Measurements from ENCODE around the gene ZNF333. TPM values are rescaled to one million over a fixed set of nuclear protein-coding genes. Genes with fewer than 3 reads are reported as not detected.

The ZNF333 gene
- total RNA-seq, 1 experiment from 2014 or later, result 19.2 TPM

DNA sequence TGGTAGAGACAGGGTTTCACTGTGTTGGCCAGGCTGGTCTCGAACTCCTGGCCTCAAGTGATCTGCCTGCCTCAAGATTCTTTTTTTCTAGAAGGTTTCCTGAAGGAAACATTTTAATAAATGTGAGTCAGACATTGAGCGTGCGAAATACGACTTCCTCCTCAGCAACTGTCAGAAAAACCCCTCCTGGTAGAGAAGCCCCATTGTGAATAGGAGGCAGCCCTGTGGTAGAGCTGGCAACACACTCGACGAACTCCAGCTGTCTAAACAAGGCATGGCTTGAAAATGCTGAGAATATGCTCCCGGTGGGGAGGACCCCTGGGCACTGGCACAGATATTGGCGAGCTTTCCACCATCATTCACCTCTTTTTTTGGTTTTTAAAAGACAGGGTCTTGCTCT lies 9.8 kb downstream of the ZNF333 start:
- Histone ChIP-seq H3K9me3 (ENCODE audit: low read depth, low read length, poor library complexity, severe bottlenecking) (no peaks in the 10 kb centered on the region), H3K4me1 (ENCODE audit: insufficient read depth, low read length, poor library complexity, severe bottlenecking) (no peaks in the 10 kb centered on the region), H3K36me3 (ENCODE audit: insufficient read depth, low read length, poor library complexity, severe bottlenecking) (peaks cover 45% of the 10 kb centered on the region), H3K27me3 (replicated peaks; ENCODE audit: insufficient read depth, low read depth, low read length, poor library complexity) (no peaks in the 10 kb centered on the region), H3K27ac (ENCODE audit: low read depth, low read length, poor library complexity, severe bottlenecking) (no peak overlapping the region), H3K4me3 (ENCODE audit: low read depth, low read length, poor library complexity, severe bottlenecking) (no peak overlapping the region)
- ChIA-PET POLR2A (ENCODE audit: low non-redundant PET) (no interaction called here), CTCF (no interaction called here)
- no peak for TF ChIP-seq EZH2 (IDR thresholded peaks at IDR 0.05; ENCODE audit: borderline replicate concordance, low read depth, low read length, poor library complexity, severe bottlenecking)
- TF ChIP-seq, protein P1, sequence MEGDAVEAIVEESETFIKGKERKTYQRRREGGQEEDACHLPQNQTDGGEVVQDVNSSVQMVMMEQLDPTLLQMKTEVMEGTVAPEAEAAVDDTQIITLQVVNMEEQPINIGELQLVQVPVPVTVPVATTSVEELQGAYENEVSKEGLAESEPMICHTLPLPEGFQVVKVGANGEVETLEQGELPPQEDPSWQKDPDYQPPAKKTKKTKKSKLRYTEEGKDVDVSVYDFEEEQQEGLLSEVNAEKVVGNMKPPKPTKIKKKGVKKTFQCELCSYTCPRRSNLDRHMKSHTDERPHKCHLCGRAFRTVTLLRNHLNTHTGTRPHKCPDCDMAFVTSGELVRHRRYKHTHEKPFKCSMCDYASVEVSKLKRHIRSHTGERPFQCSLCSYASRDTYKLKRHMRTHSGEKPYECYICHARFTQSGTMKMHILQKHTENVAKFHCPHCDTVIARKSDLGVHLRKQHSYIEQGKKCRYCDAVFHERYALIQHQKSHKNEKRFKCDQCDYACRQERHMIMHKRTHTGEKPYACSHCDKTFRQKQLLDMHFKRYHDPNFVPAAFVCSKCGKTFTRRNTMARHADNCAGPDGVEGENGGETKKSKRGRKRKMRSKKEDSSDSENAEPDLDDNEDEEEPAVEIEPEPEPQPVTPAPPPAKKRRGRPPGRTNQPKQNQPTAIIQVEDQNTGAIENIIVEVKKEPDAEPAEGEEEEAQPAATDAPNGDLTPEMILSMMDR (conservative IDR thresholded peaks at IDR 0.05; ENCODE audit: low read depth, low read length), result no peak
- intact Hi-C loops (cut with micrococcal nuclease; ENCODE audit: unreplicated experiment), result no loop called here
- DNase-seq (ENCODE audit: low spot score), result no peak
- BruUV-seq (replicated peaks), result no TSS peak

DNA sequence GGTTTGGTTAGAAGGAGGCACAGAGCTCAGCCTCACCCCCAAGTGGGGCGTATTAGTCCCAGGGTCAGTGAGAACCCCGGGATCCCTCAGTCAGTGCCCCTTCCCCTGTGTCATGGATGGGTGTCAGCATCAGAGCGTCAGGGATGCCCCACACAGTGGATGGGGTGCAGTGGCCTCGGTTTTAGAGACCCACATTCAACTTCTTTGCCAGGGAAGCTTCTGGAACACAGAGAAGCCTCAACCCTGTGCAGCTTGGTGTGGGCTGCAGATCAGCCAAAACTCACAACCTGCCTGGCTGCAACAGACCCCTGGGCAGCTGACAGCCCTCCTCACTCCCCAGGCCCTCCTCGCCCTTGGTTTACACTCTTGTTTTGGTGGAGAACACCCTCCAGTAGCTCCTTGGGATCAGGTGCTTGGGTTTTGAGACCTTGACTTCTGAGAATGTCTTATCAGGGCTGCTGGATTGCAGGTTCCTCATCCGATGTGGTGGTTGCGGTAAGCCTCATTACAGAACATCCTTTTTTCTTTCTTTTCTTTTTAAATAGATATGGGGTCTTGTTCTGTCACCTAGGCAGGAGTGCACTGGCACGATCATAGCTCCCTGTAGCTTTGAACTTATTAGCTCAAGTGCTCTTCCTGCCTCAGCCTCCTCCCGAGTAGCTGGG lies 11.0 kb downstream of the ZNF333 start:
- intact Hi-C loops (cut with micrococcal nuclease; ENCODE audit: unreplicated experiment), result no loop called here
- no peak for TF ChIP-seq EZH2 (IDR thresholded peaks at IDR 0.05; ENCODE audit: borderline replicate concordance, low read depth, low read length, poor library complexity, severe bottlenecking)
- TF ChIP-seq, protein P1 (conservative IDR thresholded peaks at IDR 0.05; ENCODE audit: low read depth, low read length), result no peak
- Histone ChIP-seq H3K27me3 (replicated peaks; ENCODE audit: insufficient read depth, low read depth, low read length, poor library complexity) (no peaks in the 10 kb centered on the region), H3K36me3 (ENCODE audit: insufficient read depth, low read length, poor library complexity, severe bottlenecking) (peaks cover 45% of the 10 kb centered on the region), H3K4me3 (ENCODE audit: low read depth, low read length, poor library complexity, severe bottlenecking) (no peak overlapping the region), H3K4me1 (ENCODE audit: insufficient read depth, low read length, poor library complexity, severe bottlenecking) (no peaks in the 10 kb centered on the region), H3K27ac (ENCODE audit: low read depth, low read length, poor library complexity, severe bottlenecking) (no peak overlapping the region), H3K9me3 (ENCODE audit: low read depth, low read length, poor library complexity, severe bottlenecking) (no peaks in the 10 kb centered on the region)
- POLR2A ChIA-PET (ENCODE audit: low non-redundant PET), result interaction anchor here (0.6 kb wide), 1 partner anchor 286 kb away, joined by 4 read pairs; no protein-coding TSS in a partner anchor
- BruUV-seq (replicated peaks), result no TSS peak
- DNase-seq (ENCODE audit: low spot score), result no peak
- CTCF ChIA-PET, result no interaction called here

- DNase-seq (ENCODE audit: low spot score), result no peak
- H3K4me1 ChIP-seq (ENCODE audit: insufficient read depth, low read length, poor library complexity, severe bottlenecking), result no peaks in the 10 kb centered on the region
- intact Hi-C loops (cut with micrococcal nuclease; ENCODE audit: unreplicated experiment), result no loop called here
- H3K27me3 ChIP-seq (replicated peaks; ENCODE audit: insufficient read depth, low read depth, low read length, poor library complexity), result no peaks in the 10 kb centered on the region
- TF ChIP-seq, protein P1 (conservative IDR thresholded peaks at IDR 0.05; ENCODE audit: low read depth, low read length), result no peak
- TF ChIP-seq EZH2 (IDR thresholded peaks at IDR 0.05; ENCODE audit: borderline replicate concordance, low read depth, low read length, poor library complexity, severe bottlenecking), result no peak
- H3K4me3 ChIP-seq (ENCODE audit: low read depth, low read length, poor library complexity, severe bottlenecking), result no peak overlapping the region
- ChIA-PET CTCF (no interaction called here), POLR2A (ENCODE audit: low non-redundant PET) (no interaction called here)
- no TSS peak for BruUV-seq (replicated peaks)
- no peak overlapping the region for H3K27ac ChIP-seq (ENCODE audit: low read depth, low read length, poor library complexity, severe bottlenecking)
- no peaks in the 10 kb centered on the region for H3K9me3 ChIP-seq (ENCODE audit: low read depth, low read length, poor library complexity, severe bottlenecking)
- peaks cover 35% of the 10 kb centered on the region for H3K36me3 ChIP-seq (ENCODE audit: insufficient read depth, low read length, poor library complexity, severe bottlenecking)
Observed at GRCh38 chr19:14703833-14704232, 14.0 kb downstream of the ZNF333 start.
